ENCODE measurements around the gene SRSF3.

DNA sequence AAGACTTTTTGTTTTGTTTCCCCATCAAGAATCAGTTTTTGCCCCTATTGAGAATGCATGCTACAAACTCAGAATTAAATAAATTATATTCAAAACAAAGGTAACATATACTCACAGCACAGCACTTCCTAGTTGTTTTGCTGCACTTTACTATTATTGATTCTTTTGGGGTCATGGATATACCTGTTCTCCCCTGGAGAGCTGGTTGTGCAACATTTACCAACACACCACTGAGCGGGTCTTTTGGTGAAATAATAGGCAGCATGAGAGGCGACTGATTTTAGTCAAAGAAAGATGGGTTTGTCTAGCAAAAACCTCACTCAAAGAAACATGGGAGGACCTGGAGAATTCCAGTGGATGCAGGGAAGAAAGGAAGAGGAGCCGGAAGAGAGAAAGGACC, 44.4 kb downstream of the SRSF3 start:
- TF ChIP-seq FOXP1 (CRISPR knock-in tag; IDR thresholded peaks at IDR 0.05) (no peak), MAFF (IDR thresholded peaks at IDR 0.05; ENCODE audit: low read length) (no peak), ZNF133 (CRISPR knock-in tag; IDR thresholded peaks at IDR 0.05) (no peak), ZNF407 (IDR thresholded peaks at IDR 0.05; ENCODE audit: low read depth) (no peak), RUNX1 (IDR thresholded peaks at IDR 0.05; ENCODE audit: low read depth) (no peak), MEF2D (tag; conservative IDR thresholded peaks at IDR 0.05; ENCODE audit: low read depth) (no peak), JUN (IDR thresholded peaks at IDR 0.05; ENCODE audit: borderline replicate concordance, low read depth, low read length) (no peak), JUN (CRISPR knock-in tag; IDR thresholded peaks at IDR 0.05; ENCODE audit: borderline replicate concordance) (no peak), ZKSCAN8 (CRISPR knock-in tag; IDR thresholded peaks at IDR 0.05) (no peak), CTCF (IDR thresholded peaks at IDR 0.05 in 2 of 3, conservative IDR thresholded peaks at IDR 0.05 in 1 of 3; ENCODE audit: insufficient read depth in 2 of 3, low read depth in 1 of 3, low read length in 3 of 3) (no peak), EZH2 (IDR thresholded peaks at IDR 0.05; ENCODE audit: borderline replicate concordance, low read depth, low read length) (no peak), TAF1 (IDR thresholded peaks at IDR 0.05; ENCODE audit: control insufficient read depth, extremely low read depth, insufficient read depth, low read length, severe bottlenecking) (no peak), JUNB (CRISPR knock-in tag; conservative IDR thresholded peaks at IDR 0.05) (no peak), BHLHE40 (IDR thresholded peaks at IDR 0.05; ENCODE audit: low read length) (no peak)
- TF ChIP-seq, protein P1, sequence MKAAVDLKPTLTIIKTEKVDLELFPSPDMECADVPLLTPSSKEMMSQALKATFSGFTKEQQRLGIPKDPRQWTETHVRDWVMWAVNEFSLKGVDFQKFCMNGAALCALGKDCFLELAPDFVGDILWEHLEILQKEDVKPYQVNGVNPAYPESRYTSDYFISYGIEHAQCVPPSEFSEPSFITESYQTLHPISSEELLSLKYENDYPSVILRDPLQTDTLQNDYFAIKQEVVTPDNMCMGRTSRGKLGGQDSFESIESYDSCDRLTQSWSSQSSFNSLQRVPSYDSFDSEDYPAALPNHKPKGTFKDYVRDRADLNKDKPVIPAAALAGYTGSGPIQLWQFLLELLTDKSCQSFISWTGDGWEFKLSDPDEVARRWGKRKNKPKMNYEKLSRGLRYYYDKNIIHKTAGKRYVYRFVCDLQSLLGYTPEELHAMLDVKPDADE (conservative IDR thresholded peaks at IDR 0.05; ENCODE audit: control insufficient read depth, low read depth, low read length): no peak
